ENCODE data around the gene MMP17. TPM values are rescaled to one million over a fixed set of nuclear protein-coding genes. Genes with fewer than 3 reads are reported as not detected.

MMP17 gene
- polyA plus RNA-seq, 1 of the 3 experiments (the other 2 are of a cell fraction): 14.0 TPM

GRCh38 chr12:131895640-131896079, 67.5 kb downstream of the MMP17 start:
- Histone ChIP-seq H3K9me3 (no peaks in the 10 kb centered on the region), H3K9me2 (no peaks in the 10 kb centered on the region), H3K4me2 (peak overlapping the region; percentile 99), H3K4me3 (ENCODE audit: low read depth in 2 of 2, low read length in 1 of 2) (peak overlapping the region; percentile 62 to 72), H2AFZ (ENCODE audit: low read depth) (no peak overlapping the region), H3K36me3 (replicated peaks in 1 of 2; ENCODE audit: control insufficient read depth in 1 of 2, insufficient read depth in 2 of 2, low read length in 1 of 2) (peaks cover 8% of the 10 kb centered on the region in 2 experiments), H3K9ac (peak overlapping the region; percentile 72), H3K27me3 (ENCODE audit: insufficient read depth) (no peaks in the 10 kb centered on the region), H3F3A (replicated peaks; ENCODE audit: insufficient read depth) (peaks cover 2% of the 10 kb centered on the region), H3K27ac (ENCODE audit: low read depth in 2 of 2, low read length in 1 of 2) (peak overlapping the region; percentile 7 to 49; a peak in 2 of 4 replicates), H3K4me1 (ENCODE audit: control insufficient read depth in 1 of 2, insufficient read depth in 2 of 2, low read depth in 1 of 2, low read length in 1 of 2) (peaks cover 7 to 22% of the 10 kb centered on the region in 2 experiments; a peak in 1 of 4 replicates), H4K20me1 (ENCODE audit: insufficient read depth) (peaks cover 21% of the 10 kb centered on the region), H3K79me2 (ENCODE audit: insufficient read depth) (peaks cover 32% of the 10 kb centered on the region)
- TF ChIP-seq EP300 (IDR thresholded peaks at IDR 0.05; ENCODE audit: borderline replicate concordance in 1 of 2, low read depth in 1 of 2, low read length in 1 of 2) (no peak), NFIC (IDR thresholded peaks at IDR 0.05; ENCODE audit: borderline replicate concordance) (no peak), TCF12 (IDR thresholded peaks at IDR 0.05) (no peak), RXRA (IDR thresholded peaks at IDR 0.05; ENCODE audit: borderline replicate concordance, low read depth) (no peak), USF2 (IDR thresholded peaks at IDR 0.05; ENCODE audit: borderline replicate concordance, low read depth, low read length) (no peak), RFX5 (IDR thresholded peaks at IDR 0.05; ENCODE audit: low read length) (no peak), FOXM1 (IDR thresholded peaks at IDR 0.05; ENCODE audit: low read depth) (no peak), EZH2phosphoT487 (IDR thresholded peaks at IDR 0.05; ENCODE audit: borderline replicate concordance, low read depth) (no peak), TAF1 (IDR thresholded peaks at IDR 0.05; ENCODE audit: borderline replicate concordance, low read depth, low read length) (no peak), ELF1 (IDR thresholded peaks at IDR 0.05) (no peak), IRF3 (IDR thresholded peaks at IDR 0.05; ENCODE audit: low read depth, low read length) (no peak), CHD2 (IDR thresholded peaks at IDR 0.05; ENCODE audit: low read length, partially characterized antibody) (no peak), YY1 (IDR thresholded peaks at IDR 0.05; ENCODE audit: low read depth) (no peak), MXI1 (IDR thresholded peaks at IDR 0.05; ENCODE audit: low read depth, low read length) (no peak), REST (IDR thresholded peaks at IDR 0.05; ENCODE audit: low read depth, low read length) (no peak), FOXJ3 (CRISPR knock-in tag; IDR thresholded peaks at IDR 0.05) (no peak), JUND (IDR thresholded peaks at IDR 0.05) (no peak), SIN3A (IDR thresholded peaks at IDR 0.05; ENCODE audit: borderline replicate concordance, low read depth, low read length) (no peak), PBX3 (IDR thresholded peaks at IDR 0.05) (no peak), MAX (IDR thresholded peaks at IDR 0.05; ENCODE audit: low read depth) (no peak)
- ChIA-PET POLR2A (no interaction called here), CTCF (interaction anchor here (0.9 to 2.2 kb wide), 2 partner anchors 11 to 16 kb away, joined by 3 to 12 read pairs; no protein-coding TSS in a partner anchor)
- 0% methylated on average over 7 of the region's 12 CpGs for WGBS (ENCODE audit: low lambda C conversion rate)
- no peak for DNase-seq
